ENCODE measurements around the gene DGUOK.
"Not testable (repeated sequence)": the region's sequence is repeated elsewhere in the genome, so short reads cannot be mapped to it uniquely, and the experiment has no call there.

The DGUOK gene

GRCh38 chr2:73926493-73927327 is at the start of gene DGUOK:
Gene DGUOK (plus strand): TSS chr2:73926880. CDS start chr2:73926911, 31 bp downstream.
- peak; percentile 98 for DNase-seq

- DNase-seq = no peak
These were observed 49.4 kb upstream of the DGUOK start for GRCh38 chr2:73877071-73877802.

- not testable (repeated sequence) for DNase-seq
These were observed 48.7 kb upstream of the DGUOK start for GRCh38 chr2:73877984-73878383.

- no peak for DNase-seq
These were observed 41.3 kb upstream of the DGUOK start for GRCh38 chr2:73885406-73885805.

- no peak for DNase-seq
These were observed 40.3 kb upstream of the DGUOK start for GRCh38 chr2:73886357-73886756.

DNA sequence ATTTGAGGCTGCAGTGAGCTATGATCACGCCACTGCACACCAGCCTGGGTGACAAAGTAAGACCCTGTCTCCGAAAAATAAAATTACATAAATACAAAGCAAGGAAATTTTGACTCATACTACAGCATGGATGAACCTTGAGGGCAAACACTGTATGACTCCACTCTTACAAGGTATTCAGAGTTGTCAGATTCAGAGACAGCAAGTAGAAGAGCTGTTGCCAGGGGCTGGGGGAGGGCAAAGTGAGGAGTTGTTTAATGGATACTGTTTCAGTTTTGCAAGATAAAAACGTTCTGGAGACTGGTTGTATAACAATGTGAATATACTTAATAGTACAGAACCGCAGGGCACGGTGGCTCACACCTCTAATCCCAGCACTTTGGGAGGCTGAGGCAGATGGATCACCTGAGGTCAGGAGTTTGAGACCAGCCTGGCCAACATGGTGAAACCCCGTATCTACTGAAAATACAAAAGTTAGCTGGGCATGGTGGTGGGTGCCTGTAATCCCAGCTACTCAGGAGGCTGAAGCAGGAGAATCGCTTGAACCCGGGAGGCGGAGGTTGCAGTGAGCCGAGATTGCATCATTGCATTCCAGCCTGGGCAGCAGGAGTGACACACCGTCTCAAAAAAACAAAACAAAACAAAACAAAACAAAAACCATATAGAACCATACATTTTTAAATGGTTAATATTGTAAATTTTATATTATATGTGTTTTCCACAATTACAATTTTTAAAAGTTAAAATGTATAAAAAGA is 38.9 kb upstream of the DGUOK start:
- not testable (repeated sequence) for DNase-seq

GRCh38 chr2:73888388-73888787 is 38.3 kb upstream of the DGUOK start:
- DNase-seq = no peak

- DNase-seq = no peak
These were observed 37.5 kb upstream of the DGUOK start for GRCh38 chr2:73889206-73889605.

GRCh38 chr2:73890301-73891092 is 36.2 kb upstream of the DGUOK start:
- DNase-seq = no peak

DNA sequence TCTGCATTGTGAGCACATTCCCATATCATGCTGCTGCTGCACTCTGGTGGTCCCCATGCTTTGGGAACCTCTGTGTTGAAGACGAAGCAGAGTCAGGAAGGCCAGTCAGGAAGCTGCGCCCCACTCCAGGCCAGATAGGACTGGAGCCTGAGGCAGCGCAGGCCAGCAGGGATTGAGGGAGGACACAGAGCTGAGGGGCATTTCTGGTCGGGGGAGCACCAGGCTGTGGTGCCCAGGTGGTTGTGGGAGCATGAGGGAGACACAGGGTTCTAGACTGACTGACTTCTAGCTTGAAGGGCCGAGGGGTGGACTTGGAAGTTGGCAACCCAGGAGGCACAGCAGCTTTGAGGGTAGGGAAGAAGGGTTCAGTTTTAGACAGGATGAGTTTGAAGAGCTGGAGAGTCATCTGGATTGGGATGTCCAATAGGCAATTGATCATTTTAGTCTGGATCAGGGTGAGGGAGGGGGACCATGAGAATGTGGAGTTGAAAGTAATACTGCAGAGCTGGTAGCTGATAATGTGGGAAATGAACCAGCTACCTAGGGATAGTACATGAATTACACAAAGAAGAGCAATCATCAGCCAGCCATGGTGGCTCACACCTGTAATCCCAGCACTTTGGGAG is 35.3 kb upstream of the DGUOK start:
- DNase-seq = no peak

DNA sequence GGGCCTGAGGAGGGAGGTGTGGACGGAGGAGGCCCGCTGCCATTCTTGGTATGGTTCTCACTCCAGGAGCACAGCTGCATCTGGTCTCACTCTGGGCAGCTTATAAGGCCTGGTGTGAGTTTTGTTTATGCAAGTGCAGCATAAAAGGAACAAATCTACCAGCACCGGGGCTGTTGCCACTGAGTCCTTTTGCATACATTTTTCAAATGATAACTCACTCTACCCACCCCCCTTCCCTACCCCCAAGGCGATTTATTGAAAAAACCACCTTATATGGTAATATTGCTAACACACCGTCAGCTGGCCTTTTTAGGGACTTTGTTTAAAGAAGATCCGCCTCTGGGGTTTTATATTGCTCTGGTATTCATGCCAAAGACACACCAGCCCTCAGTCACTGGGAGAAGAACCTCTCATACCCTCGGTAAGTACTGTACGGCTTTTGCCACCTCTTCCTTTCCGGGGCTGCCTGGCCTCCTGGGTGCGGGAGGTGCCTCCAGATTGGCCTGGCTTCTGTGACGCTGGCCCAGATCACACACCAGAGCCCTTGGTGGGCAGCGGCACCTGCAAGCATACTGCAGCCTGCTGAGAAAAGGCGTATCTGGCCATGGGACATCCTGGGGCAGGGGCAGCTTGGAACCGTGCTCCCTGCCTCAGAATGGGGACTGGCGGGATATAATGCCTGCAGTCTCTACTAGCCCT is 33.9 kb upstream of the DGUOK start, which contains the start of gene ACTG2:
Gene ACTG2 (plus strand): TSS at position 378 of the 699 bp plus-strand sequence. CDS start 8,304 bp downstream, outside the sequence.
- DNase-seq = no peak

GRCh38 chr2:73893764-73894474 is 32.8 kb upstream of the DGUOK start:
- no peak for DNase-seq

DNA sequence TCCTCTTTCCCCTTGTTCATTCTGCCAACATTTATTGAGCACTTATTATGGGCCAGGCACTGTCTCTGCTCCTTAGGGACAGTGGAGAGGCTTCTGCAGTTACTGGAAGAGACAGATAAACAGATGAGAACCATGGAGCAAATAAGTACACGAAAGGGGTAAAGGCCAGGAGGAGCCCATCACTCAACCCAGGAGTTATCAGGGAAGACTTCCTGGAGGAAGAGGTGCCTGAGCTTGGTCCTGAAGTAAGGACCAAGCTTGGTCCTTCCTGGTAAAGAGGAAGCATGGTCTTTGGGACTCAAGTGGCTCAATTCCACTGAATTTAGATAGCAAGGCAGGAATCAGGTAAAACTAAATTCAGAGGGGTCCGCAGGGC is 32.2 kb upstream of the DGUOK start:
- no peak for DNase-seq

GRCh38 chr2:73894877-73895276 is 31.8 kb upstream of the DGUOK start:
- no peak for DNase-seq

GRCh38 chr2:73895473-73895872 is 31.2 kb upstream of the DGUOK start:
- DNase-seq = no peak

DNA sequence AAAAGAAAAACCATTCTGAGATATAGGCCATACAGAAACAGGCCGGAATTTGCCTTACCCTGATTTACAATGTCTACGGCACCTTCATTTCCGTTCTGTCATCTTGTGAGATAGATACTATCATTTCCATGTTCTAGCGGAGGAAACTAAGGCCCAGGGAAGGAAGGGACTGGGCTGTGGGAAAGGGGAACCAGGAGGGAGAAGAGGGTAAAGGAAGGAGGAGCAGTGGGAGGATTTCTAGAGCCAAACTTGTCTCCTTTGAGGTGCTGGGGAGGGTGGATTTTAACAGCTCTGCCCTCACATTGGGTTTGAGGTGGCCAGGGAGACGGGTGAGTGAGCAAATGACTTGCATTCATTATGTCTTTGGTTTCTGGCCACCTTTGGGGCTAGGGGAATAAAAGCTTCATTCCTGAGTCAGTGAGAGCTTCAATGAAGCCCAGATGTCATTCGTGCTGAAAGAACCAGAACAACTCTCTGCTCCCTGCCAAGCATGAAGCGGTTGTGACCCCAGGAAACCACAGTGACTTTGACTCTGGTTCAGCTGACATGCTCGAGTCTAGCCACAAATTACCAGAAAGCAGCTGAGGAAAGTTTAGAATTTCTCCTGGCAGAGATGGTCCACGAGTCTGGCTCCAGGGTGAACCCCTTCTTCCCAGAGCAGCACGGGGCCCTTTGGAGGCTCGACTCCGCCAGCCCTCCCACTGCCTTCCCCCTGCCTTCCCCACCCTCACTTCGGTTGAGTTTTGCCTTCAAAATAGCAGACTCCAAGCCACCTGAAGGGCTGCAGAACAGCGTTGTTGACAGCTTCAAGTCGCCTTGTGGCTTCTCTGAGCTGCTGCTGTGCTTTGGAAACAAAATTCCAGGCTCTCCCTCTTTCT is 30.1 kb upstream of the DGUOK start:
- no peak for DNase-seq

DNA sequence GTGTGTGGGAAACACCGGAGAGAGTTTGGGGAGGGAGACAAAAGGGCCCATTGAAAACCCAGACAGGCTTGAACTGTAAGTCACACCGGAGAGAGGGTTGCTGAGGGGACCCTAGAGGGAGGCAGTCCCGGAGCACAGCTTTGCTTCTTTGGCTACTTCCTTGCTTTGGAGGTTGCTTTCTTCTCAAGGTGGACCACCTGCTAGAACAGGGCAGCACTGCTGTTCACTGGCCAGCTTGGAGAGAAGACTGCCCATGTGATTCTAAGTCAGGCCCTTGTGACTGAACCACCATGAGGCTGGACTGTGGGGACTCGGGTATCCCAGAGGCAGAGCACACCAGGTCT is 29.5 kb upstream of the DGUOK start:
- no peak for DNase-seq

DNA sequence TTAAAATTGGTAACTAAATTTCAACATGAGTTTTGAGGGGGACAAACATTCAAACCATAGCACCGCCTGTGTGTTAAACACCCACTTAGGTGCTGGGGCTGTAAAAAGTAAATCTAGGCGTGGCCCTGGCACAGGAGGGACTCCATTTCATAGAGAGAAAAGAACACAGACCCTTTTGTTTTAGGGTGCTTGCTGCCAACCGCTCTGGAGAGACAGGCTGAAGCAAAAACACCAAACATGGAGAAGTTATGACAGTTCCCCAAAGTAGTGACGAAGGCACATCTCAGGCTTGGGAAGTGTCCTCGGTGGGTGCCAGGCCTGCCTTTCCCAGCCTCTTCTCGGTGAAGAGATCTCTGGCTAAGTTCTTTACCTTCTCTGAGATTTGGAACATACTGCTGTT is 28.7 kb upstream of the DGUOK start:
- no peak for DNase-seq

GRCh38 chr2:73899801-73900336 is 26.8 kb upstream of the DGUOK start:
- no peak for DNase-seq

GRCh38 chr2:73901143-73901542 is 25.5 kb upstream of the DGUOK start:
- no peak for DNase-seq

Measured in activated effector memory CD4-positive, alpha-beta T cell treated with anti-CD3 and anti-CD28 coated beads, Interleukin-2, amount 50 U/mL, for 16 hours (primary cell).